GM19328 (cell line): ENCODE data around the gene IRS1.

Experiments
- ATAC-seq: cut with Tn5 transposase; IDR thresholded peaks from one replicate; pipeline ENCODE4 v1.9.1; 2021; ENCODE audit warnings: mild to moderate bottlenecking, moderate library complexity; ENCODE audit not compliant: unreplicated experiment

IRS1 gene

GRCh38 chr2:226818930-226819329 lies 19.3 kb upstream of the IRS1 start:
- no peak for ATAC-seq

- peak; percentile 59 for ATAC-seq
Observed at GRCh38 chr2:226813148-226813701, 13.6 kb upstream of the IRS1 start.

DNA sequence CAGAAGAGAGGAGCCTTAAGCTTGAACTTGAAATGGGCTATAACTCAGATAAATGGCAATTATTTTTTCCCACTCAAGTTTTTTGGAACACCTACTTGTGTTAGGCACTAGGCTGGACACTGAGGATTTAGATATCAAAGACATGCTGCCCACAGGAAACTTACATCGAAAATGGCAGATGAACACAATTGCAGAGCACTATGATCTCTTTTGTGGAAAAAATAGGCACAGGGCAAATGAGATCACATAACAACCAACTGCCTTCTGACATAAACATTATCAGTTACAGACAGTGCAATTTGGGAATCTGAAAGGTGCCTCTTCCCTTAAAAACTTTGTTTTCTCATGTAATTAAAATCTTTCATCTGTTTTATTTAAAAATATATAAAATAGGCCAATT lies 3.8 kb upstream of the IRS1 start:
- ATAC-seq, result no peak

GRCh38 chr2:226802573-226802972 lies 3.0 kb upstream of the IRS1 start:
- ATAC-seq, result no peak

- ATAC-seq, result peak; percentile 76
Observed at GRCh38 chr2:226800941-226801784, 1.5 kb upstream of the IRS1 start.

DNA sequence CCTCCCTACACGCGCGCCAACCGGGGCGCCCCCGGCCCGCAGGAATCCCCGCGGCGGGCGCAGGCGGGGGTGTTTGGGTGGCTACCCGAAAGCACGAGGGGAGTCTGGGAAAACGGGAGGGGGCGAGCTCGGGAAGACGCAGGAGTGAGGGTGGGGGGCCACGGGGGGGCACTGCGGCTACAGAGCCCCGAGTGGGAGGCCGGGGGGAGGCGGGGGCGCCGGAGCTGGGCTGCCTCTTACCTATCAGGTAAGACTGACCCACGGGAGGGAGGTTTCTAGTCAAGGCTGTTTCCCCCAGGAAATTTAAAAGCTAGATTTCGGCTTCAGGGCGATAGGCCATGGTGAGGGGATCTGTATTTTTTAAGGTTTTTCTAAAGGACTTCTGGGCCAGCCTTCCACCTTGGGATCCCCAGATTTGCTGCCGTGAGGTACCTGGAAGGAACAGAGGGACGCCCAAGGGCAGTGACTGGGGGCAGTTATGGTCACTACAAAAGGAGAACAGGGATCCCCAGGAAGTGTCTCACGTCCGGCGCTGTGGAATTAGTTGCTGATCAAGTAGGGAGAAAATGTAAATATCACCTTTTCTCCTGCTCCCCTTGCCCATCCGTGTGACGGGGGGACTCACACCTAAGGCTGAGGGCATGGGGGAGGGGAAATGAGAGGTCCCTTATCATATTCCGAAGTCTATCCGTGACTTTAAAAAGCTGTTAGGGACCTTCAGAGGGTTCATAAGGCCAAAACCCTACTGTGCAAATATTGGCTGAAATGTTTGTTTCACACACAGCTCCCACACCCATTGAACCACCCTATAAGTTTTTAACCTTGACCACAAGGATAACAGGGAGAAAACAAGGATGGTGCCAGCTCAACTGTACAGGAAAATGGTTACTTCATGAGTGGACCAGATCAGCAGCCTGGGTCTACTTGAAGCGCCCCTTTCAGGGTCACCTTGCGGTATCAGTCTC lies 638 bp upstream of the IRS1 start:
- ATAC-seq, result no peak

GRCh38 chr2:226798422-226799210 lies 1.0 kb downstream of the IRS1 start:
- ATAC-seq, result peak; percentile 23

- no peak for ATAC-seq
Observed at GRCh38 chr2:226797989-226798421, 1.6 kb downstream of the IRS1 start.

- no peak for ATAC-seq
Observed at GRCh38 chr2:226797289-226797988, 2.2 kb downstream of the IRS1 start.

GRCh38 chr2:226796840-226797288 lies 2.8 kb downstream of the IRS1 start:
- ATAC-seq, result no peak

- ATAC-seq, result no peak
Observed at GRCh38 chr2:226796012-226796839, 3.4 kb downstream of the IRS1 start.

- no peak for ATAC-seq
Observed at GRCh38 chr2:226795281-226796011, 4.2 kb downstream of the IRS1 start.

DNA sequence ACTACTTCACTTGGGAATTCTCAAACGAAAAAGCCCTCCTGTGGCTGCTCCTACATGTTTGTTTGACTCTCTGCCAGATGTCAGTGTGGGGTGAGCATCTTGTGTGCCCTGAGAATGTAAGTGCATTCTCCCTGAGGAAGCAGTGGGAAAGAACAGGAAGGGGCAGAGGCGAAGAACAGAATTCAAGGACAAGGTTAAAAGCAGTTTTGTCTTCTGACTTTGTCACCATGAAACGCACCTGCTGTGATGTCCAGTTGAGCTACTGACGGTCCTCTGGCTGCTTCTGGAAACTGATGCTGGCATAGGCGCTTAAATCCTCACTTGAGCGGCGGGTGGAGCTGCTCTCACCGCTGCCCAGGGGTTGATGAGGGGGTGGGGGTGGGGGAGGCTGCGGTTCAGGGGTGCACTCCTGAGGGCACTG lies 4.9 kb downstream of the IRS1 start:
- ATAC-seq, result no peak

DNA sequence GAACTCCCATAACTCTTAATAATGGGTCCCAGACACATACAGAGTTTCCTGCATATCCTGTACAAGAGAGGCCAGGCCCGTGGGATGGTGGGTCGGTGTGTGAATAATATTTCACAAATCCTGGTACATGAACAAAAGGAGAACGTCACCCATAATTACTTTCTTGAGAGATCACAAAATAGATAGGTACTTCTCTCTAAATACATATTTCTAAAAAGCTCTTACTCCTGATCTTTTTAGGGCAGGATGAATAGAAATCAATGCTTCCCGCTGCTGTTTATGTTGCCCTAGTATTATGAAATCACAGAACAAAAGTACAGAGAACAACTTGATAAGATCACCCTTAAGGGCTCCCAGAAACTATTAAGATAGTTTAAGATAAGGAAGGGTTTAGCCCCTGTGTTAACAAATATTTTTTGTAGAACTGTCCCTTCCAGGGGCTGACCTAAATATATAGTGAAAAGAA lies 5.4 kb downstream of the IRS1 start:
- ATAC-seq, result no peak

- ATAC-seq, result no peak
Observed at GRCh38 chr2:226793646-226794045, 6.0 kb downstream of the IRS1 start.

DNA sequence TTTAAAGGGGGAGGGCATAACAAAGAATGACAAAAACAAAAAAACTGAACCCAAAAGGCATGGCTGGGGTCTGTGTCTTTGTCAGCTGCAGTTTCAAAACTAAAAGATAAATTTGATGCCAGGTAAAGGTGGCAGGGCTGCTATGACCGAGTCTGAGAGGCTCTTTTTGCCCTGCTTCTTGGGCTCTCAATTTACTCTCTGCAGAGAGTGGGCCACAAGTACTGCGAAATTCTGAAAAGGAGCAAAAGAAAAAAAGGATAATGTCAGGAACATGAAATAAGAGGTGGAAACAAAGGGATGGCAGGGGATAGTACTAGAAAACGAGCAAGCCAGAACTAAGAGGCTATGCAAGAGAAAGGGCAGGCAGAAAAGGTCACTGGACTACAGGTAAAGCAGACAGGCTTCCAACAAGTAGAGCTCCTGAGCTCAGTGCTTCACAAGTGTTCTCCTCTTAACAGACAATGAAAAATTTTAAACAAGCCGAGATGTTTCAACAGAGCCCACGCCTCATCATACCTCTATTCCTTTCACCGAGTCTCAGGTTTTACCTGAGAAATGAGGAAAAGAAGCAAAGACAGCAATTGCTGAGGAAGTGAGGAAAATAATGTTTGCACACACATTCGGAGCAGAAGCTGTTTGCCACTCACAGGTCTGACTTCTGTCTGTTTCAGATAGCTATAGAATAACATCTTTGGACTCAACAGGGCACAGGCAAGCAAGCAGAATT lies 7.3 kb downstream of the IRS1 start:
- ATAC-seq, result no peak

DNA sequence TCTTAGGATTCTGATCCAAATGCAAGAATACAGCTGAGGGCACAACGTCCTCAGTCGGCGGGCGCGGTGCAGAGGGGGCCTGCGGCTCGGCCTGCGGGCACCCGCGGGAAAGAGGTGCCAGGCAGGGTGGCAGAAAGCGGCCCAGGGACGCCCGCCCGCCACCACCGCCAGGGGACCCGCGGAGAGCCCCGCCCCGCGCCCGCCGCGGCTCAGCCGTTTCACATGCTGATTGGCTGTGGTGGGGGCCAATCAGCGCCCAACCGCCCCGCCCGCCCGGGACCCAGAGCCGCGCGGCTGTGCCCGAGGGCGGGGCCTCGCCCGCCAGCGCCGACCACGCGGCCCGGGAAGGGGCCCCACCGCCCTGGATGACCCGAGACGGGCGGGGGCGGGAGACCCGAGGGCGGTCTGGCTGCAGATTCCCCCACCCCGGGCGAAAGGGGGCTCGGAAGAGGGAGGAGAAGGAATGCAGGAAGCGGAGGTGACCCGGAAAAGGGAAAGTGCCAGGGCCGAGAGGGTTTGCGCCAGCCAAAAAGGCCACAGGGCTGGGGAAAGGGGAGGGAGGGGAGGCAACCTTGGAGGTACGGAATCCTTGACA lies 8.0 kb downstream of the IRS1 start:
- ATAC-seq, result peak; percentile 99
